ENCODE results near the gene MDH1.

MDH1 gene

DNA sequence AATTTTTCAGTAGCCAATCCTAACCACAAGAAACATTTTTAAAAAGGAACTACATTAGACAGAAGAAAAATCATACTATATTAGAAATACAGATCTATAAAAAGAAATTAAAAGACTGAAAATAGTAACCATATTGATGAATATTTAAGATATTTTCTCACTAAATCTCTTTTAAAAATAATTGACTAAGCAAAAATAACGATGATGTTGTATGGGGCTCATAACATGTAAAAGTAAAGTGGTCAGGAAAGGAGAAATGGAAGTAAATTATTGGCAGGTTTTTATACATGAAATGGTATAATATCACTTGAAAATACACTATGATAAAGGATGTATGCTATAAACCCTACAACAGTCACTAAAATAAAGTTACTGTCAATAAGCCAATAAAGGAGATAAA is 5.9 kb upstream of the MDH1 start:
- no peak for TF ChIP-seq NFIC (IDR thresholded peaks at IDR 0.05)
- TF ChIP-seq YY1 (IDR thresholded peaks at IDR 0.05; ENCODE audit: low read depth) = no peak
- no peak for TF ChIP-seq EGR1 (IDR thresholded peaks at IDR 0.05)
- no peak for TF ChIP-seq TCF12 (IDR thresholded peaks at IDR 0.05; ENCODE audit: low read depth)
- TF ChIP-seq TAF1 (IDR thresholded peaks at IDR 0.05; ENCODE audit: low read depth) = no peak
- TF ChIP-seq FOXM1 (IDR thresholded peaks at IDR 0.05; ENCODE audit: borderline replicate concordance, low read depth) = no peak
- no peak for TF ChIP-seq TEAD4 (IDR thresholded peaks at IDR 0.05)
- TF ChIP-seq, protein P1, sequence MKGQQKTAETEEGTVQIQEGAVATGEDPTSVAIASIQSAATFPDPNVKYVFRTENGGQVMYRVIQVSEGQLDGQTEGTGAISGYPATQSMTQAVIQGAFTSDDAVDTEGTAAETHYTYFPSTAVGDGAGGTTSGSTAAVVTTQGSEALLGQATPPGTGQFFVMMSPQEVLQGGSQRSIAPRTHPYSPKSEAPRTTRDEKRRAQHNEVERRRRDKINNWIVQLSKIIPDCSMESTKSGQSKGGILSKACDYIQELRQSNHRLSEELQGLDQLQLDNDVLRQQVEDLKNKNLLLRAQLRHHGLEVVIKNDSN (IDR thresholded peaks at IDR 0.05) = no peak
- TF ChIP-seq, protein P2, sequence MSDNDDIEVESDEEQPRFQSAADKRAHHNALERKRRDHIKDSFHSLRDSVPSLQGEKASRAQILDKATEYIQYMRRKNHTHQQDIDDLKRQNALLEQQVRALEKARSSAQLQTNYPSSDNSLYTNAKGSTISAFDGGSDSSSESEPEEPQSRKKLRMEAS (IDR thresholded peaks at IDR 0.05) = no peak
- no peak for TF ChIP-seq EP300 (IDR thresholded peaks at IDR 0.05; ENCODE audit: borderline replicate concordance)
- TF ChIP-seq, protein P3, sequence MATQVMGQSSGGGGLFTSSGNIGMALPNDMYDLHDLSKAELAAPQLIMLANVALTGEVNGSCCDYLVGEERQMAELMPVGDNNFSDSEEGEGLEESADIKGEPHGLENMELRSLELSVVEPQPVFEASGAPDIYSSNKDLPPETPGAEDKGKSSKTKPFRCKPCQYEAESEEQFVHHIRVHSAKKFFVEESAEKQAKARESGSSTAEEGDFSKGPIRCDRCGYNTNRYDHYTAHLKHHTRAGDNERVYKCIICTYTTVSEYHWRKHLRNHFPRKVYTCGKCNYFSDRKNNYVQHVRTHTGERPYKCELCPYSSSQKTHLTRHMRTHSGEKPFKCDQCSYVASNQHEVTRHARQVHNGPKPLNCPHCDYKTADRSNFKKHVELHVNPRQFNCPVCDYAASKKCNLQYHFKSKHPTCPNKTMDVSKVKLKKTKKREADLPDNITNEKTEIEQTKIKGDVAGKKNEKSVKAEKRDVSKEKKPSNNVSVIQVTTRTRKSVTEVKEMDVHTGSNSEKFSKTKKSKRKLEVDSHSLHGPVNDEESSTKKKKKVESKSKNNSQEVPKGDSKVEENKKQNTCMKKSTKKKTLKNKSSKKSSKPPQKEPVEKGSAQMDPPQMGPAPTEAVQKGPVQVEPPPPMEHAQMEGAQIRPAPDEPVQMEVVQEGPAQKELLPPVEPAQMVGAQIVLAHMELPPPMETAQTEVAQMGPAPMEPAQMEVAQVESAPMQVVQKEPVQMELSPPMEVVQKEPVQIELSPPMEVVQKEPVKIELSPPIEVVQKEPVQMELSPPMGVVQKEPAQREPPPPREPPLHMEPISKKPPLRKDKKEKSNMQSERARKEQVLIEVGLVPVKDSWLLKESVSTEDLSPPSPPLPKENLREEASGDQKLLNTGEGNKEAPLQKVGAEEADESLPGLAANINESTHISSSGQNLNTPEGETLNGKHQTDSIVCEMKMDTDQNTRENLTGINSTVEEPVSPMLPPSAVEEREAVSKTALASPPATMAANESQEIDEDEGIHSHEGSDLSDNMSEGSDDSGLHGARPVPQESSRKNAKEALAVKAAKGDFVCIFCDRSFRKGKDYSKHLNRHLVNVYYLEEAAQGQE (IDR thresholded peaks at IDR 0.05; ENCODE audit: low read depth) = no peak
- TF ChIP-seq CREB1 (IDR thresholded peaks at IDR 0.05; ENCODE audit: low read depth) = no peak
- no peak for TF ChIP-seq RAD21 (IDR thresholded peaks at IDR 0.05; ENCODE audit: low read depth)

DNA sequence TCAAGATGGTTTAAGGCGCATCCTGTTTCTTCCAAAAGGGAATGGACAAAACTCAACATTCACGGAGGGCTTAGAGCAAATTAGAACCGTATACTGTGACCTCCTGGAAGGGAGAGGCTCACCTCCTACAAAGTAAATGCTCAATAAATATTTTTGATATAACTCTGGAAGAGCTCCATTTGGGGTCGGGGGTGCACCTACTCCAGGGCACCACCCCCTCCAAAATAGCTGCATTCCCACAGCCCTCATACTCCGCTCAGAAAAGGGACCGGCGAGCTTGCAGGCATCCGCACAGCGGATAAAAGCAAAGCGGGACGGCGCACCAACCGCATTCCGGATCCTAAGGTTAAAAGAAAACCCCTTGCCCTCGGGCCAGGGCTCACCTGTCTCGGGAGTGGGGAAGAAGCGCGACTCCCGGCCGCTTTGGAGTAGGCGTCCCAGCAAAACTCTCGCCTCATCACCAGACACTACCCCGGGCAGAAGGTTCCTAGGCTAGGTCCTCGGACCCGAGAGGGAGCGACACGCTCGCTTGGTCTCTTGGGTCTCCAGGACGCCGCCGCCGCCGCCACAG is 864 bp upstream of the MDH1 start:
- TF ChIP-seq ZBTB7A (IDR thresholded peaks at IDR 0.05; ENCODE audit: low read depth) (0 out of 2 replicates have a peak, but pooled peaks have one; percentile 43), TAF1 (IDR thresholded peaks at IDR 0.05; ENCODE audit: low read depth) (no peak), NFIC (IDR thresholded peaks at IDR 0.05) (no peak), TEAD4 (IDR thresholded peaks at IDR 0.05) (no peak)
- TF ChIP-seq, protein P3 (IDR thresholded peaks at IDR 0.05; ENCODE audit: low read depth) = no peak

DNA sequence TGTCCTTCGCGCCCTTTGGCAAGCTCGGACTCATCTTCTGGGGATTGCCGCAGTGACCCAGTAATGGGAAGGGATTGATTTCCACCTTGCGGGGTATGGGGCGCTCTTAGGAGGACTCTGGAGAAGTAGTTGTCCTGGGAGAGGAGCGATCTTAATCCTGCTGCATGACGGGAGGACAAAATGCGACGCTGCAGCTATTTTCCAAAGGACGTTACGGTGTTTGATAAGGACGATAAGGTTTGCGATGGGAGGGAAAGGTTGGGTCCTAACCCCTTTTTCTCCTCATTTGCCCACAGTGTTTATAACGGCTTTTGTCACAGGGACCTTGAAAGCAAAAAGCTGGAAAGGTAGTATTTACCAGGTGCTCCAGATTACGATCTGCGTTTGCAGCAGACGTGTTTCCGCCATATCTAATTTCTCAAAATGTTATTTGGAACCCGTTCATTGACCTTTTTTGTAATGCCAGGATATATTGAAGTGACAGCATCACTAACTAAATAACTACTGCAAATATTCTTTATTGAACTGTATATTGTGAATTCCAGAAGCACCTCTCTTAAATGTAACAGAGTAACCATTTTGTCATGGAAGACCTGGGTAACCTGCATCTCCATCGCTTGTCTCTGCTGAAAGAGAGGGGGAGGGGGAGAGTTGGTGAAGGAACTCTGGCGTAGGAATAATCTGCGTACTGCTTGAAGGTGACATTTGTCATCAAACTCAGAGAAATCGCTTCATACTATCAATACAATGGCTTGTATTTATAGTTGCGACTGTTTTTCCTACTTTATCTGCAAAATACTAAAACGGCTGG is 590 bp downstream of the MDH1 start:
- TF ChIP-seq CEBPB (IDR thresholded peaks at IDR 0.05) (no peak), RAD21 (IDR thresholded peaks at IDR 0.05; ENCODE audit: low read depth) (no peak), FOXM1 (IDR thresholded peaks at IDR 0.05; ENCODE audit: borderline replicate concordance, low read depth) (no peak), TEAD4 (IDR thresholded peaks at IDR 0.05) (no peak), CREB1 (IDR thresholded peaks at IDR 0.05; ENCODE audit: low read depth) (no peak)
- TF ChIP-seq, protein P1 (IDR thresholded peaks at IDR 0.05) = no peak

DNA sequence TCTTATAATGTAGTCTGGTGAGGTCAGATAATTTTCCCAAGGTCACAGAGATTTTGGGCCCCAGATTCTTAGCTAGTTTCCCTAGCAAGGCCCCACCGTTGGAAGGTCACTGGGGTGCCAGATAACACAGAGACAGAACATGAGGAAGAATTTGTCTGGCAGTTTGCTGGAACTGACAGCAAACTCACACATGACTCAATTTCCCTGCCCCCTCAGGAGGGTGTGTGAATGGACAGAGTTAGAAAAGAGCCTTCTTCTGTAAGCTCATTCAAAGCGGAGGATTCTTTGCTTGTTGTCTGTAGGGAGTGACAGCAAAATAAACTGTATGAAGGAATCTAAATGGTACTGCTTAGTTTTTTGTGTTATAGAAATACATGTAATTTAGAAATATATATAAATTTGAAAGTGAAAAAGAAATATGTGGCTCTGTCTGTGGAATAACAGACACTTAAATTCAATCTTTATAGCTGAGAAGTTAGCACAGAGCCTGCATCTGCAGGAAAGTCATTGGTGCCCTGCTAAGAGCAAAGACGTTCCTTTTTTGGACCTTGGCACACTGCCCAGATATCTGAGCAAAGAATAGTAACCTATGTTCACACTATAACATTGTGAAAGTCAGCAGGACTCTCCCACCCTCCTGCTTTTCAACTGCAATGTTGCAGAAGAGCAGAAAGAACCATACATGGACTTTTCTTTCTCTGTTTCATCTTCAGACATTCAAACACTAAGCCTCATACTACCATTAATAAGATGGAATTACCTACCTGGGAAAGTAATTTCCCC is 2.1 kb downstream of the MDH1 start:
- TF ChIP-seq, protein P3 (IDR thresholded peaks at IDR 0.05; ENCODE audit: low read depth) = no peak
- TF ChIP-seq, protein P1 (IDR thresholded peaks at IDR 0.05) = no peak
- TF ChIP-seq CREB1 (IDR thresholded peaks at IDR 0.05; ENCODE audit: low read depth) = no peak
- no peak for TF ChIP-seq TEAD4 (IDR thresholded peaks at IDR 0.05)
- no peak for TF ChIP-seq YY1 (IDR thresholded peaks at IDR 0.05; ENCODE audit: low read depth)
- TF ChIP-seq FOXM1 (IDR thresholded peaks at IDR 0.05; ENCODE audit: borderline replicate concordance, low read depth) = no peak
- no peak for TF ChIP-seq NFIC (IDR thresholded peaks at IDR 0.05)
- TF ChIP-seq, protein P2 (IDR thresholded peaks at IDR 0.05) = no peak
- TF ChIP-seq EGR1 (IDR thresholded peaks at IDR 0.05) = no peak
- no peak for TF ChIP-seq RAD21 (IDR thresholded peaks at IDR 0.05; ENCODE audit: low read depth)
- no peak for TF ChIP-seq TCF12 (IDR thresholded peaks at IDR 0.05; ENCODE audit: low read depth)
